ENCODE measurements around the gene APOBEC3A.
"Not testable (repeated sequence)": the region's sequence is repeated elsewhere in the genome, so short reads cannot be mapped to it uniquely, and the experiment has no call there.

Gene APOBEC3A

DNA sequence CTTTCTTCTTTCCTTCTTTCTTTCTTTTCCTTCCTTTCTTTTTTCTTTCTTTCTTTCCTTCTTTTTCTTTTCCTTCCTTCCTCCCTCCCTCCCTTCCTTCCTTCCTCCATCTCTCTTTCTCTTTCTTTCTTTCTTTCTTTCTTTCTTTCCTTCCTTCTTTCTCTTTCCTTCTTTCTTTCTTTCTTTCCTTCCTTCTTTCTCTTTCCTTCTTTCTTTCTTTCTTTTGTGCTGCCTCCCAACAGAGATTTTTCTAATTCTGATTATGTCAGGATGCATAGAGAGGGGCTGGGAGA lies 1.2 kb downstream of the APOBEC3A start:
- H3K9me3 Mint-ChIP-seq; ATAC-seq (ENCODE audit: low read depth); H3K36me3 Mint-ChIP-seq; DNase-seq (ENCODE audit: low spot score in 2 of 2); H3K4me3 Mint-ChIP-seq; H3K27me3 Mint-ChIP-seq: not testable (repeated sequence)
- Mint-ChIP-seq H3K4me1 (peaks cover 16% of the 10 kb centered on the region), H3K27ac (peak overlapping the region; percentile 39)

DNA sequence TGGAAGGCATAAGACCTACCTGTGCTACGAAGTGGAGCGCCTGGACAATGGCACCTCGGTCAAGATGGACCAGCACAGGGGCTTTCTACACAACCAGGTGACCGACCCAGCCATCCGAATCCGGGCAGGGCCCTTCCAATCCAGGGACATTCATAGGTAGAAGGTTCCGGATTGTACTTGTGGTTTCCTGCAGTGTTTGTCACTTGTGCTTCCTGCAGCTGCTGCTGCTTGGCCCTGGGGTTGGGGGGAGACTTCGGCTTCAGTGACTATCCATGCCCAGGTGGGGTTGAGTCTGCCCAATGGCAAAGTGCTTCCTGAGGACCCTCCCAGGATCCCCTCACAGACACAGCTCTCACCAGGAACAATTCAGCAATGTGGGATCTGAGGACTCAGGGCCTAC lies 2.2 kb downstream of the APOBEC3A start:
- DNase-seq (ENCODE audit: low spot score in 2 of 2) = no peak
- no peak overlapping the region for H3K27ac Mint-ChIP-seq

DNA sequence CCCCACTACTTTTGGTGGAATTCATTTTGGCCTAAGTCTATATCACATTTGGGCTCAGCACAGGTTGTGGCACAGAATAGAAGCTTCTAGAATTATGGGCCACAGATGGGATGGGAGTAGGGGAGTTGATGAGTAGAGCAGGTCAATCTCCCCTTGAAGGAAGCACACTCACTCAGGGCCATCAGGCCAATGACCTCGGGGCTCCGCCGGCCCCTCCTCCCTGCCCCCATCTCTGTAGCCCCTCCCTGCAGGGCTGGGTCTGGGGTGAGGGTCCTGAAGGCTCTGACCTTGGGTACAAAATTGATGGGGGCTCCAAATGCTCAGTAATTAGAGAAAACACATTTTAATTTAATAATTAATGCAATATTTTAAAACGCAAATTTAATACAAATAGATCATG lies 3.3 kb downstream of the APOBEC3A start:
- H3K27me3 Mint-ChIP-seq; H3K36me3 Mint-ChIP-seq; ATAC-seq (ENCODE audit: low read depth); H3K4me3 Mint-ChIP-seq; DNase-seq (ENCODE audit: low spot score in 2 of 2); H3K9me3 Mint-ChIP-seq; H3K27ac Mint-ChIP-seq: not testable (repeated sequence)
- H3K4me1 Mint-ChIP-seq = peaks cover 12% of the 10 kb centered on the region

More for the DNA sequence above, 2.2 kb downstream of the APOBEC3A start:
- peaks cover 12% of the 10 kb centered on the region for H3K4me1 Mint-ChIP-seq
- H3K27me3 Mint-ChIP-seq = peaks cover 4% of the 10 kb centered on the region
- no peak overlapping the region for H3K4me3 Mint-ChIP-seq
- H3K9me3 Mint-ChIP-seq = no peaks in the 10 kb centered on the region
- no peaks in the 10 kb centered on the region for H3K36me3 Mint-ChIP-seq
- ATAC-seq (ENCODE audit: low read depth) = no peak

DNA sequence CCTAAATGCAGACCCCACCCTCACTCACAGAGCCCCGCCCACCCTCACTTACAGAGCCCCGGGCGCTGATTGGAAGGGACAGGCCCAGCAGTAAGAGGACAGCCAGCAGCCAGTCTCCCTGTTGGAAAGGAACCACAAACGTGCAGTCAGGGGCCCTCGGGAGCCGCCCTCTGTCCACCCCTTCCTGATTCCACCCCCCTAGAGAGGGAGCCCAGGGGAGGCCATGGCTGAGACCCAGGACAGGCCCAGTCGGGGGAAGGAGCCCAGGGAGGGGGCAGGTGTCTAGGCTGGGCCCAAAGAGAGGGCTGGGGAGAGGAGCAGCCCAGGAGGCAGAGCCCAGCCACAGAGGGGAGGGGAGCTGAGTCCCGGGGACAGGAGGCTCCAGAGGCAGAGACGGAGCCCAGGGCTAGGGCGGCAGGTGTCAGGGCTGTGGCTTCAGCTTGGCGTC lies 5.9 kb downstream of the APOBEC3A start:
- H3K4me1 Mint-ChIP-seq = peaks cover 20% of the 10 kb centered on the region

DNA sequence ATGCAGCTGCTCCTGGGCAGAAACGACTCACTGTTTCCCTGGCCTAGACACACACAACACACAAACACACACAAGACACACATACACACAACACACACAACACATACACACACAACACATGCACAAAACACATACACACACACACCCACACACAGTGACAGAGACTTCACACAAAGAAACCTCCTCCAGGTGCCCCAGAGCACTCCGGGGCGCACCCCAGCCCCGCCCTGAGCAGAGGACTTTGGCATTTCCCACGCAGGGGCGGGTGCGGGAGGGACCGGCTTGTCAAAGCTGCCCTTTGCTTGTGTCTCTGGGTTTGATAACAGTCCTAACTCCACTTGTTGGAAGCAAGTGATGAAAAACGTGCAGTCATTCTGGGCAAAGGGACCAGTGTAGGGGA lies 6.5 kb downstream of the APOBEC3A start:
- H3K4me3 Mint-ChIP-seq = no peak overlapping the region
- peaks cover 15% of the 10 kb centered on the region for H3K4me1 Mint-ChIP-seq
- no peaks in the 10 kb centered on the region for H3K36me3 Mint-ChIP-seq
- no peak overlapping the region for H3K27ac Mint-ChIP-seq
- peaks cover 4% of the 10 kb centered on the region for H3K27me3 Mint-ChIP-seq
- DNase-seq (ENCODE audit: low spot score in 2 of 2) = no peak
- ATAC-seq (ENCODE audit: low read depth) = no peak
- H3K9me3 Mint-ChIP-seq = no peaks in the 10 kb centered on the region

More for the DNA sequence above, 5.9 kb downstream of the APOBEC3A start:
- ATAC-seq (ENCODE audit: low read depth); H3K27ac Mint-ChIP-seq; DNase-seq (ENCODE audit: low spot score in 2 of 2); H3K36me3 Mint-ChIP-seq; H3K27me3 Mint-ChIP-seq; H3K4me3 Mint-ChIP-seq; H3K9me3 Mint-ChIP-seq: not testable (repeated sequence)

DNA sequence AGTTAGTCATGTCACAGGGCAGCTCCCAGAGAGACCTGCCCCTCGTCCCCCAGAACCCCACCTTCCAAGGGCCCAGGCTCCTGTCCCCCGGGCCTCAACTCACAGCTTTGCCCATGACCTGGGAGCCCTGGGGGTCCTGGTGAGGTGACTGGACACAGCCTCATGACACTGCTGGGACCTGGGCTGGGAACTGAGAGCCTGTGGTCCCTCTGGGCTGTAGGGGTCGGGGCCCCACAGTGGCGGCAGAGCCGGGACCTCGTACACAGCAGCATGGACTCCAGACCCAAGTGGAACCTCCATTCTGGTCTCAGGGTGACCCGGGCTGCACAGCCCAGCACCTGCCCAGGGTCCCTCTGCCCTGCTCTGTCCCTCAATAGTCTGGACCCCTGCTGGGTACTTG lies 6.9 kb downstream of the APOBEC3A start:
- DNase-seq (ENCODE audit: low spot score in 2 of 2) (no peak), ATAC-seq (ENCODE audit: low read depth) (no peak)
- Mint-ChIP-seq H3K27ac (no peak overlapping the region), H3K36me3 (no peaks in the 10 kb centered on the region), H3K27me3 (peaks cover 4% of the 10 kb centered on the region), H3K4me3 (no peak overlapping the region), H3K9me3 (no peaks in the 10 kb centered on the region), H3K4me1 (peaks cover 13% of the 10 kb centered on the region)

DNA sequence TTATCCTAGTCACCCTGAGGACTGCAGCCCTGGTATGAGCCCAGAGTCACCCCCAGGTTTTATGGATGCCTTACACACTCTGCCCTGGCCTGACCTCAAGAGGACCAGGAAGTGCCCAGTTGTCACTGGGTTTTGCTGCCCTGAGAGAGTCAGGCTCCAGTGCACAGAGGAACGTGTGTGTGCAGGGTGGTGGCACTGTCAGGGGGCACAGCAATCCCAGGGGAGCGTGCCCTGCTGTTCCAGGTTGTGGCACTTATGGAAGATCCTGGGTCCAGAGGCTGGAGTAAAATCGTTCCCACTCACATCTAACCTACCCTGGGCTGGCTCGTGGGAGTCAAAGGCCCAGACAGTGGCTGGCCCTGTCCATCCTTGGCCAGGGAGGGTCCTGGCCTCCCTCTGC lies 7.6 kb downstream of the APOBEC3A start:
- DNase-seq (ENCODE audit: low spot score in 2 of 2) (no peak), ATAC-seq (ENCODE audit: low read depth) (no peak)
- H3K4me1 Mint-ChIP-seq = peaks cover 13% of the 10 kb centered on the region
- no peaks in the 10 kb centered on the region for H3K9me3 Mint-ChIP-seq
- peaks cover 4% of the 10 kb centered on the region for H3K27me3 Mint-ChIP-seq
- no peak overlapping the region for H3K27ac Mint-ChIP-seq
- H3K4me3 Mint-ChIP-seq = no peak overlapping the region
- no peaks in the 10 kb centered on the region for H3K36me3 Mint-ChIP-seq

DNA sequence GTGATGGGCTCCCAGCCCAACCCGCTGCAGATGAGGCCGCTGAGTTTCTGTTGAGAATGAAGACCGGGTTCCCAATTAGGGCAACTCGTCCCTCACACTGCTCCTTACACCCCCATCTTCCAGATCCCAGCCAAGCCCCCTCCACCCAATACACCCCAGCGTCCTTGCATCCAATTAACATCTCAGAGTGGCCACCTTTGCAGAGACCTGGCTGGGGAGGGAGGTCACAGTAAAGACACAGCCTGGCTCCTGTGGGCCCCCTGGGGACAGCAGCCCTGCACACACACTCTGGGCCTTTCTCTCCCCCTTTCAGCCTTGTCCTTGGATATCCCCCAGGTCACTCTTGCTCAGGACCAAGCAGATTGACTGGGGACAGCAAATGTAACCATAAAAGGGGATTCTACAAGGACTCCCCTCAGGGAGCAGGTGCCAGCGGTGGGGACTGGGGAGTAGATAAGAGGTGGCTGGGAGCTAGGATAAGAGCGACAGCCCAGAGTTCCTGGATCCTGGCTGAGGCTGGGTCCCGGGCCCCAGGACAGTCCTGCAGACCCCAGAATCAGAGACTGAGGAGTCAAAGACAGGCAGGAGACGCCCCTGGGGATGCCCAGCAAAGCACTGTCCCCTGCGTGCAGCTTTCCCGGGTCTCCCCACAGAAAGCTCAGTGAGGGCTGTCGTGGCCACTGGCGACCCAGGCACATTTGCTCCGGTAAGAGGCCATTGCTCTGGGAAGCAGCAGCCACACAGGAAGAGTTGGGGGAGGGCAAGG lies 8.4 kb downstream of the APOBEC3A start:
- peaks cover 17% of the 10 kb centered on the region for H3K4me1 Mint-ChIP-seq
- no peaks in the 10 kb centered on the region for H3K9me3 Mint-ChIP-seq
- ATAC-seq (ENCODE audit: low read depth) (no peak), DNase-seq (ENCODE audit: low spot score in 2 of 2) (no peak)
- H3K27ac Mint-ChIP-seq = no peak overlapping the region
- H3K36me3 Mint-ChIP-seq = no peaks in the 10 kb centered on the region
- H3K4me3 Mint-ChIP-seq = no peak overlapping the region
- H3K27me3 Mint-ChIP-seq = peaks cover 6% of the 10 kb centered on the region

DNA sequence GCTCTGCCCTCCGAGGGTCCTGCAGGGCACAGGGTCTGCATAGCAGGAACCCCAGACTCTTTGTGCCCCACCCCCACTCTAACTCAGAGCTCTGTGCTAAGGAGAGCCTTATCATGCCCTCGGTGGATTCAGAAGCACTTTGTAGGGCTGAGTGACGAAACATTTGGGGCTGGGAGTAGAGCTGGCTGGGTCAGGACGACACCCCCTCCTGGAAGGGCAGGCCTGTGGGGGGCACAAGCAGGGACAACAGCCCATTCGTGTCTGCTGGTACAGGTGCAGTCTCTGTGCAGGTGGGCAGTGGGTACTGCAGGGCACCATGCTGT lies 8.9 kb downstream of the APOBEC3A start:
- H3K27me3 Mint-ChIP-seq = peaks cover 8% of the 10 kb centered on the region
- no peak overlapping the region for H3K27ac Mint-ChIP-seq
- peaks cover 17% of the 10 kb centered on the region for H3K4me1 Mint-ChIP-seq

DNA sequence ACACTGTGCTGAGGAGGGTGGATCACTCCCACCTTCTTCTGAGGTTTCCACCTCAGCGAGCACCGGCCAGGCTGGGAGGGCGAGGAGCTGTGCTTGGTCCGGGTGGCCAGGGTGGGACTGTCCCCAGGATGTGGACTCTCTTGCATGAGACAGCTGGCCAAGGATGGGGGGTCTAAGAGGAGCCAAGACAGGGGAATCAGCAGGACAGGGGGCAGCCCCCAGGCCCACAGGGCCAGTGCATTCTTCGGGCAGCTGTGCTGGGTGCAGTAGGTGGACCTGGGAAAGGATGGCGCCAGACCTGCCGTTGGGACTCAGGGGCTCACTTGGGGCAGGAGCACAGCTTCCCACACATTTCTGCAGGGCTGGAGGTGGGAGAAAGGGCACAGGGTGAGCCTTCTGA lies 9.5 kb downstream of the APOBEC3A start:
- Mint-ChIP-seq H3K36me3 (no peaks in the 10 kb centered on the region), H3K4me1 (peaks cover 17% of the 10 kb centered on the region), H3K9me3 (no peaks in the 10 kb centered on the region), H3K27me3 (peaks cover 10% of the 10 kb centered on the region), H3K4me3 (peak overlapping the region; percentile 27), H3K27ac (no peak overlapping the region)
- no peak for ATAC-seq (ENCODE audit: low read depth)
- no peak for DNase-seq (ENCODE audit: low spot score in 2 of 2)

More for the DNA sequence above, 8.9 kb downstream of the APOBEC3A start:
- ATAC-seq (ENCODE audit: low read depth) (no peak), DNase-seq (ENCODE audit: low spot score in 2 of 2) (no peak)
- no peak overlapping the region for H3K4me3 Mint-ChIP-seq
- no peaks in the 10 kb centered on the region for H3K9me3 Mint-ChIP-seq
- H3K36me3 Mint-ChIP-seq = no peaks in the 10 kb centered on the region

DNA sequence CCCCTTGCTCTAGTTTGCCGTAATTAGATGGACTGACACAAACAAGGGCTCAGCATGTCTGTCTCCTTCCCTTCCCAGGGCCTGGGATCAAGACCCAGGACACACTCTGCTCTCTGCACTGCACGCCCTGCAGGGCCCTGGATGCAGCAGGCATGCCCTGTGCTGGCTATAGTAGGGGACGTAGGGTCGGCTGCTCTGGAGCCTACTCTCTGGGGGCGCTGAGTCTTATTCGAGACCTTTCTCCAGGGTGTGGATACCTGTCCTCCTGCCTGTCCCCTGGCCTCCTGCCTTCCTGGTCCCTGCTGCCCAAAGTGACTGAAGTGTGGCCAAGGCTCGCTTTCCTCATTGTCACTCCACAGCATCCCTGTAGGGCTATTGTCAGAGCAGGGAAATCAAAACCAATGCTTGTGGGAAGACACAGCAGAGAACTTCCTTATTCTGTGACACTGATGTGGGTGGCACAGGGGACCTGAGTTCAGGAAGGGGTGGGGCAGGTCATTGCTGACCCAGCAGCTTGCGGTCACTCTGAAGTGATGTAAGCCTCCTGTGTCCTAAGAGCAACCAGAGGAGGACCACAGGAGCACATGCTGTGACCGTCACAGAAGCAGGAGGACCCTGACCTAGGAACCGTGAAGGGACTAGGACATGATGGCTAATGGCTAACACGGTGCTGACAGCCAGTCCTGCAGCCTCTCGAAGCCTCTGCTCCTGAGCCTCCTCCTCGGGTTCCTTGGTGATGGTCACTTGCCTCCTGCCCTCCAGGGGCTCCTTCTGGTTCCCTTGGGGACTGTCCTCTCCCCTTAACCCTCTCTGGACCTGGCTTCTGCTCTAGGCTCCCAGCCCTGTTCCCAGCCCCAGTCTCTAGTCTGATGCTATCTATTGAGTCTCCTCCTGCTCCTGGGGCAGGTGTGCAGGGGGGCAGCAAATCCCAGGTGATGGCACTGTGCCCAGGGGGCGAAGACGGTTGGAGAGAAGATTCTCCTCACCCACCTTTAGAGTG lies 10.3 kb downstream of the APOBEC3A start:
- Mint-ChIP-seq H3K36me3 (no peaks in the 10 kb centered on the region), H3K4me3 (peak overlapping the region; percentile 51), H3K4me1 (peaks cover 17% of the 10 kb centered on the region), H3K27ac (no peak overlapping the region), H3K9me3 (no peaks in the 10 kb centered on the region), H3K27me3 (peaks cover 10% of the 10 kb centered on the region)
- DNase-seq (ENCODE audit: low spot score in 2 of 2) (no peak), ATAC-seq (ENCODE audit: low read depth) (peak; percentile 63)

DNA sequence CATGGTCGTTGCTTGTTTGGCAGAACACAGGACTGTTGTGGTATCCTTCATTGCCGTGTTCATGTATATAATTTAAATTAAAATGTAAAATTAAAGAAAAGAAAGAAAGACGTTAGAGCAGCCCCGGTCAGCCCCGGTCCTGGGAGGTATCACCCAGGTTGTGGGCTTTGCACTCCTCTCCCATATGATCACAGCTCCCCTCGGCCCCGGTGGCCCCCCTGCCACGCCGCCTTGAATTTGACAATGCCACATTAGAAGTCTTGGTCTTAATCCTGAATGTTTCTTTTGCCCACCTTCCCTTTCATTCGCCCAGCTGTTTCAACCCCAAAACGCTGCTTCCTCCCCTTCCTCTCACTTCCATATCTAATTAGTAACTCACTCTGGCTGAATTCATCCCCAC lies 11.4 kb downstream of the APOBEC3A start:
- no peak overlapping the region for H3K4me3 Mint-ChIP-seq
- H3K4me1 Mint-ChIP-seq = peaks cover 17% of the 10 kb centered on the region
- no peaks in the 10 kb centered on the region for H3K9me3 Mint-ChIP-seq
- ATAC-seq (ENCODE audit: low read depth) (no peak), DNase-seq (ENCODE audit: low spot score in 2 of 2) (no peak)
- H3K27me3 Mint-ChIP-seq = peaks cover 8% of the 10 kb centered on the region
- no peaks in the 10 kb centered on the region for H3K36me3 Mint-ChIP-seq
- H3K27ac Mint-ChIP-seq = no peak overlapping the region

DNA sequence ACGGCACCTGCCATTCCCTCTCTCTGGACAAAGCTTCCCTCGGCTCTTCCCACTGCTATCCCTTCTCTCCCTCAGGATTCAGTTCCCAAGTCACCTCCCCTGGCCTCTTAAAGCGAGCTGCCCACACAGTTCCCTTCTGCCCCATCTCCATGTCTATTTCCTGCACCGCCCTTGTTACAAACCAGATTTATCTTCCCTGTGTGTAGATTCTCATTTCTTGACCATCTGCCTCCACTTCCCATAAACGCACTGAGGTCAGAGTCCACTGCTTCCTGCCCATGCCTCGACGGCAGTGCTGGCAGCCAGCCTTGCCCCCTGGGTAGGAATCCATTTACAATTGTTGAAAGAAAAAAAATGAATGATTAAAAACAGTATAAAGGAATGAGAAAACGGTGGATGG lies 13.1 kb downstream of the APOBEC3A start:
- no peaks in the 10 kb centered on the region for H3K9me3 Mint-ChIP-seq
- H3K4me3 Mint-ChIP-seq = no peak overlapping the region
- H3K36me3 Mint-ChIP-seq = no peaks in the 10 kb centered on the region
- no peak overlapping the region for H3K27ac Mint-ChIP-seq
- no peak for DNase-seq (ENCODE audit: low spot score in 2 of 2)
- ATAC-seq (ENCODE audit: low read depth) = no peak
- H3K4me1 Mint-ChIP-seq = peaks cover 17% of the 10 kb centered on the region
- H3K27me3 Mint-ChIP-seq = peaks cover 8% of the 10 kb centered on the region

DNA sequence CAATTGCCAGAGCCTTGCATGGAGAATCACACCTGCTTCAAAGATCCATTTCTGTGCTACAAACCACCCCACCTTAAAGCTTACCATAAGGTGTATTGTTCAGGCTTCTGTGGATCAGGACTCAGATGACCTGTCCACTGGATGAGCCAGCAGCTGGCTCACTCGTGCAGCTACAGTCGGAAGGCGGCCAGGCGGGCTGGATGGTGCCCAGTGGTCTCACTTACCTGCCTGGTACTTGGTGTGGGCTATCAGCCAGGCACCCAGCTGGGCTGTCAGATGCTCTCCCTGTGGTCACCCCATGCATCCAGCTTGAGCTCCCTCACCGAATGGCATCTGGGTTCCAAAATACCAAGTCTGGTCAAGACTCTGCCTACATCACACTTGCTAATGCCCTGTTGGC lies 13.8 kb downstream of the APOBEC3A start:
- ATAC-seq (ENCODE audit: low read depth) (no peak), DNase-seq (ENCODE audit: low spot score in 2 of 2) (no peak)
- H3K27me3 Mint-ChIP-seq = peaks cover 8% of the 10 kb centered on the region
- peaks cover 17% of the 10 kb centered on the region for H3K4me1 Mint-ChIP-seq
- no peaks in the 10 kb centered on the region for H3K36me3 Mint-ChIP-seq
- H3K27ac Mint-ChIP-seq = no peak overlapping the region
- H3K4me3 Mint-ChIP-seq = no peak overlapping the region
- H3K9me3 Mint-ChIP-seq = no peaks in the 10 kb centered on the region

Data from memory B cell (primary cell).